PC-9 (cell line): Measurements from ENCODE around the gene TLE1.

Experiments
- CTCF ChIP-seq: fragments of 200-600 bp; sonication (generic); conservative IDR thresholded peaks from 2 replicates; pipeline ENCODE4 v1.6.1; 2017; ENCODE audit warnings: mixed run types, antibody characterized with exemption, mild to moderate bottlenecking, moderate library complexity
- EZH2 ChIP-seq: fragments of 200-600 bp; sonication (generic); IDR thresholded peaks from 2 replicates; pipeline ENCODE4 v1.8.0; 2017; ENCODE audit warnings: antibody characterized with exemption, low read depth

DNA sequence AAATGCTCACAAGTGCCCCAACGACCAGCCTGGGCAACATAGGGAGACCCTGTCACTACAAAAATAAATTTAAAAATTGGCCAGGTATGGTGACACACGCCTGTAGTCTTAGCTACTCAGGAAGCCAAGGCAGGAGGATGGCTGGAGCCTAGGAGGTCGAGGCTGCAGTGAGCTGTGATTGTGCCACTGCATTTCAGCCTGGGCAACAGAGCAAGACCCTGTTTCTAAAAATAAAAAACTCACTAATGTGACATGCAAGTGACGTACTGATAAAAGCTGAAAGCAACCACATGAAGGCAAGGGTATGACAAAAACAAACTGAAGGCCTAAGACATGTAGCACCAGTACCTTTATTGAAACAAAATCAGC, 81.1 kb downstream of the TLE1 start:
- no peak for TF ChIP-seq CTCF
- TF ChIP-seq EZH2 = no peak
